K562 (cell line): Measurements from ENCODE around the gene GABARAP. TPM values are rescaled to one million over a fixed set of nuclear protein-coding genes. Genes with fewer than 3 reads are reported as not detected.

Experiments
- ESRRA ChIP-seq: fragments of 450-650 bp; IDR thresholded peaks from 2 replicates; pipeline ENCODE4 v1.6.1; 2014; ENCODE audit warnings: low read depth, mild to moderate bottlenecking, moderate library complexity, borderline replicate concordance
- ETV5 ChIP-seq: sonication (generic); formaldehyde crosslinking; IDR thresholded peaks from 2 replicates; pipeline ENCODE4 v1.4.0; 2020; ENCODE audit warnings: low read depth, mild to moderate bottlenecking, missing genetic modification reagents
- FOXK1 ChIP-seq: sonication (generic); formaldehyde crosslinking; IDR thresholded peaks from 2 replicates; pipeline ENCODE4 v1.8.0; 2022; ENCODE audit warnings: missing genetic modification reagents, mild to moderate bottlenecking, borderline replicate concordance
- HCFC1 ChIP-seq: IDR thresholded peaks from 2 replicates; pipeline ENCODE4 v1.6.1; 2012; ENCODE audit warnings: low read depth, low read length, improper control_type of control experiment
- HDAC3 ChIP-seq: fragments of 450-650 bp; IDR thresholded peaks from 2 replicates; pipeline ENCODE4 v1.6.1; 2018; ENCODE audit warnings: borderline replicate concordance, mild to moderate bottlenecking, moderate library complexity; ENCODE audit not compliant: partially characterized antibody
- JUND ChIP-seq, 2 experiments: IDR thresholded peaks; 2 replicates in 1 of 2; 3 replicates in 1 of 2; pipeline ENCODE4 v1.6.1; 2011; ENCODE audit warnings: borderline replicate concordance in 2 of 2, low read depth in 2 of 2, low read length in 2 of 2, improper control_type of control experiment in 1 of 2, missing biosample characterization in 1 of 2, missing genetic modification characterization in 1 of 2, missing genetic modification reagents in 1 of 2
- MTA3 ChIP-seq: fragments of 450-650 bp; formaldehyde crosslinking; IDR thresholded peaks from 2 replicates; pipeline ENCODE4 v1.6.1; 2017; ENCODE audit warnings: mild to moderate bottlenecking, borderline replicate concordance
- MTF1 ChIP-seq: fragments of 250-450 bp; sonication (Bioruptor Pico); IDR thresholded peaks from 2 replicates; pipeline ENCODE4 v1.9.0; 2021; ENCODE audit warnings: moderate library complexity, mild to moderate bottlenecking, inconsistent platforms, borderline replicate concordance
- NUFIP1 ChIP-seq: fragments of 450-650 bp; IDR thresholded peaks from 2 replicates; pipeline ENCODE4 v1.6.1; 2018; ENCODE audit not compliant: partially characterized antibody
- PHF21A ChIP-seq: fragments of 450-650 bp; IDR thresholded peaks from 2 replicates; pipeline ENCODE4 v1.6.1; 2017; ENCODE audit warnings: low read depth, borderline replicate concordance
- RBM17 ChIP-seq: fragments of 200-400 bp; formaldehyde crosslinking; IDR thresholded peaks from 2 replicates; pipeline ENCODE4 v1.6.1; 2017; ENCODE audit warnings: low read depth, mild to moderate bottlenecking, low read length, borderline replicate concordance
- SMAD1 ChIP-seq: fragments of 150-350 bp; IDR thresholded peaks from 2 replicates; pipeline ENCODE4 v1.6.1; 2014; ENCODE audit warnings: low read length, low read depth; ENCODE audit not compliant: partially characterized antibody
- SMAD3 ChIP-seq: fragments of 450-650 bp; formaldehyde crosslinking; conservative IDR thresholded peaks from 2 replicates; pipeline ENCODE4 v1.4.0; 2020; ENCODE audit warnings: mild to moderate bottlenecking
- SP2 ChIP-seq: IDR thresholded peaks from 2 replicates; pipeline ENCODE4 v1.6.1; 2011; ENCODE audit warnings: mild to moderate bottlenecking, low read depth, low read length, moderate library complexity; ENCODE audit not compliant: poor library complexity, severe bottlenecking; ENCODE audit errors: extremely low read depth
- SRF ChIP-seq, 2 experiments: fragments of 250-450, 450-650 bp in 1 of 2; sonication (Bioruptor Pico) in 1 of 2; sonication (generic) in 1 of 2; formaldehyde crosslinking; IDR thresholded peaks; 2 replicates each; pipeline versions ENCODE4 v1.5.0 to v1.5.1; 2020 to 2022; ENCODE audit warnings: mild to moderate bottlenecking in 1 of 2, missing genetic modification reagents in 1 of 2
- TAF7 ChIP-seq: fragments of 450-650 bp; IDR thresholded peaks from 2 replicates; pipeline ENCODE4 v1.6.1; 2016; ENCODE audit warnings: missing genetic modification characterization, missing compliant biosample characterization
- ZBTB7A ChIP-seq: IDR thresholded peaks from 2 replicates; pipeline ENCODE4 v1.6.1; 2011; ENCODE audit warnings: low read depth, mild to moderate bottlenecking, low read length, moderate library complexity, borderline replicate concordance; ENCODE audit not compliant: control insufficient read depth
- ZBTB8A ChIP-seq: fragments of 450-650 bp; IDR thresholded peaks from 2 replicates; pipeline ENCODE4 v1.6.1; 2018; ENCODE audit warnings: mild to moderate bottlenecking, moderate library complexity; ENCODE audit not compliant: partially characterized antibody
- ZNF134 ChIP-seq: fragments of 250-450 bp; sonication (Bioruptor Pico); conservative IDR thresholded peaks from 2 replicates; pipeline ENCODE4 v1.4.0; 2020
- ZNF41 ChIP-seq: fragments of 250-450 bp; sonication (Bioruptor Pico); conservative IDR thresholded peaks from 2 replicates; pipeline ENCODE4 v1.4.0; 2020; ENCODE audit warnings: mild to moderate bottlenecking
- polyA plus RNA-seq, 8 experiments: library from polyadenylated mRNA; depleted of rRNA in 4 of 8; stranded (reverse) in 5 of 8; unstranded in 3 of 8; fragments of >200 nt; fragmentation: Nextera tagmentation in 2 of 8; fragmentation: Illumina TruSeq in 1 of 8; extraction: Ambion mirVana in 2 of 8; extraction: Trizol in 1 of 8; gene quantifications; 2 replicates each; pipeline versions ENCODE4 v1.2.1 to v1.2.3, GENCODE V29; 2011 to 2014; ENCODE audit warnings: inconsistent platforms in 1 of 8, missing spikeins in 1 of 8
- total RNA-seq, 7 experiments: library from RNA; depleted of rRNA in 6 of 7; stranded (reverse); fragments of >200 nt in 6 of 7; fragmentation: Illumina TruSeq in 2 of 7; extraction: Trizol in 2 of 7; gene quantifications; 2 replicates each; pipeline versions ENCODE4 v1.2.1 to v1.2.3, GENCODE V29; 2011 to 2021; ENCODE audit warnings: low replicate concordance in 1 of 7
- TF ChIP-seq, protein P1 (sequence below): sonication (generic); formaldehyde crosslinking; IDR thresholded peaks from 2 replicates; pipeline ENCODE4 v1.9.0; 2022; ENCODE audit warnings: mild to moderate bottlenecking, missing genetic modification reagents
- TF ChIP-seq, protein P2 (sequence below): fragments of 450-650 bp; conservative IDR thresholded peaks from 2 replicates; pipeline ENCODE4 v1.6.1; 2016; ENCODE audit warnings: missing genetic modification characterization, low read depth, mild to moderate bottlenecking, missing compliant biosample characterization, moderate library complexity
- TF ChIP-seq, protein P3 (sequence below): fragments of 250-450 bp; sonication (Bioruptor Pico); IDR thresholded peaks from 2 replicates; pipeline ENCODE4 v1.9.0; 2021; ENCODE audit warnings: mild to moderate bottlenecking
- TF ChIP-seq, protein P4 (sequence below): fragments of 450-650 bp; IDR thresholded peaks from 2 replicates; pipeline ENCODE4 v1.6.1; 2014; ENCODE audit warnings: low read depth, mild to moderate bottlenecking, moderate library complexity, borderline replicate concordance

GABARAP gene
- total and polyA plus RNA-seq, 9 of the 15 experiments (the other 6 are each of a cell fraction or from before 2014, with no cell fraction given), result 47.5 to 373 (median 152) TPM

DNA sequence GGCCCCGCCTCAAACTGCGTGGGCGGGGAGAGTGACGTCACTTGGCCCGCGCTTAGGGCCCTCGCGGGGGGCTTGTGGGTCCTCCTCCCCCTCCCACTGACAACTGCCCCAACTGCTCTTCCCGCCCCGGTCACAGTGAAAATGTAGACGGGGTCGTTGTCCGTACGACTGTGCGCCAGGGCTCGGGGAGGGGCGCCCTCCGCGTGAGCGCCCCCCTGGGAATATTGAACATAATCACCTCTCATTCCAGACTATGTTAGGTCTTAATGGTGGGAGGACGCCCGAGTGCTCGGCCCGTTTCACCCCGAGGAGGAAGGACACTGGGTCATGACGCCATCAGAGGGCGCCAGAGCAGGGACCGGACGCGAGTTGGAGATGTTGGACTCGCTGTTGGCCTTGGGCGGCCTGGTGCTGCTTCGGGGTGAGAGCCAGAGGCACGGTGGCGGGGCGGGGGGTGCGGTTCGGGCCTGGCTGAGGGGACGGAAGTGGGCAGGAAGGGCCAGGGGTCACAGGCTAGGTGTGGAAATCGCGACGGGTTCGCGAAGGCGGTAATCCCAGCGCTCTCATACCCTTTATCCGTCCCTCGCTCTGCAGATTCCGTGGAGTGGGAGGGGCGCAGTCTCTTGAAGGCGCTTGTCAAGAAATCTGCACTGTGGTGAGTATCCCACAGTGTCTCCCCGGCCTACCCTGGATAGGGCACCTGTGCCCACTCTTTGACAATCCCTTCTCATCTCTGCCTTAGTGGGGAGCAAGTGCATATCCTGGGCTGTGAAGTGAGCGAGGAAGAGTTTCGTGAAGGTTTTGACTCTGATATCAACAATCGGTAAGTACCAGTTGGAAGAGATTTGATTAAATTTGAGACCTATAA lies 10.2 kb upstream of the GABARAP start, which contains the start of gene ELP5 (continued):
- TF ChIP-seq ESRRA, result peak; percentile 93
- TF ChIP-seq RBM17, result no peak
- peak; percentile 54; the same call in 1 of the 2 replicates for TF ChIP-seq MTA3
- peak; percentile 26; the same call in 1 of the 2 replicates for TF ChIP-seq PHF21A
- TF ChIP-seq HDAC3, result no peak
- peak; percentile 73 for TF ChIP-seq HCFC1
- TF ChIP-seq ZNF134 (CRISPR knock-in tag), result no peak
- TF ChIP-seq ZBTB8A, result no peak
- TF ChIP-seq MTF1 (CRISPR knock-in tag), result no peak
- TF ChIP-seq, protein P1, sequence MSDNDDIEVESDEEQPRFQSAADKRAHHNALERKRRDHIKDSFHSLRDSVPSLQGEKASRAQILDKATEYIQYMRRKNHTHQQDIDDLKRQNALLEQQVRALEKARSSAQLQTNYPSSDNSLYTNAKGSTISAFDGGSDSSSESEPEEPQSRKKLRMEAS (CRISPR knock-in tag), result peak; percentile 75
- TF ChIP-seq, protein P2, sequence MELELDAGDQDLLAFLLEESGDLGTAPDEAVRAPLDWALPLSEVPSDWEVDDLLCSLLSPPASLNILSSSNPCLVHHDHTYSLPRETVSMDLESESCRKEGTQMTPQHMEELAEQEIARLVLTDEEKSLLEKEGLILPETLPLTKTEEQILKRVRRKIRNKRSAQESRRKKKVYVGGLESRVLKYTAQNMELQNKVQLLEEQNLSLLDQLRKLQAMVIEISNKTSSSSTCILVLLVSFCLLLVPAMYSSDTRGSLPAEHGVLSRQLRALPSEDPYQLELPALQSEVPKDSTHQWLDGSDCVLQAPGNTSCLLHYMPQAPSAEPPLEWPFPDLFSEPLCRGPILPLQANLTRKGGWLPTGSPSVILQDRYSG, result no peak
- peak; percentile 44 for TF ChIP-seq SMAD1
- TF ChIP-seq, protein P3, sequence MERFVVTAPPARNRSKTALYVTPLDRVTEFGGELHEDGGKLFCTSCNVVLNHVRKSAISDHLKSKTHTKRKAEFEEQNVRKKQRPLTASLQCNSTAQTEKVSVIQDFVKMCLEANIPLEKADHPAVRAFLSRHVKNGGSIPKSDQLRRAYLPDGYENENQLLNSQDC, result no peak
- TF ChIP-seq ZNF41 (CRISPR knock-in tag), result no peak
- TF ChIP-seq ZBTB7A, result peak; percentile 96
- TF ChIP-seq NUFIP1, result no peak
- TF ChIP-seq SRF (CRISPR knock-in tag; IDR thresholded peaks at IDR 0.05), result no peak
- TF ChIP-seq SP2, result no peak
- peak; percentile 84 for TF ChIP-seq JUND (IDR thresholded peaks at IDR 0.05; ENCODE audit: borderline replicate concordance, low read depth, low read length)
- peak; percentile 69; the same call in 2 of the 3 replicates for TF ChIP-seq JUND (tag; IDR thresholded peaks at IDR 0.05; ENCODE audit: borderline replicate concordance, low read depth, low read length)
- TF ChIP-seq TAF7 (tag), result peak; percentile 62
- no peak for TF ChIP-seq FOXK1 (CRISPR knock-in tag)
- TF ChIP-seq SMAD3 (CRISPR knock-in tag), result no peak
- peak; percentile 77 for TF ChIP-seq ETV5 (CRISPR knock-in tag)
- TF ChIP-seq, protein P4, sequence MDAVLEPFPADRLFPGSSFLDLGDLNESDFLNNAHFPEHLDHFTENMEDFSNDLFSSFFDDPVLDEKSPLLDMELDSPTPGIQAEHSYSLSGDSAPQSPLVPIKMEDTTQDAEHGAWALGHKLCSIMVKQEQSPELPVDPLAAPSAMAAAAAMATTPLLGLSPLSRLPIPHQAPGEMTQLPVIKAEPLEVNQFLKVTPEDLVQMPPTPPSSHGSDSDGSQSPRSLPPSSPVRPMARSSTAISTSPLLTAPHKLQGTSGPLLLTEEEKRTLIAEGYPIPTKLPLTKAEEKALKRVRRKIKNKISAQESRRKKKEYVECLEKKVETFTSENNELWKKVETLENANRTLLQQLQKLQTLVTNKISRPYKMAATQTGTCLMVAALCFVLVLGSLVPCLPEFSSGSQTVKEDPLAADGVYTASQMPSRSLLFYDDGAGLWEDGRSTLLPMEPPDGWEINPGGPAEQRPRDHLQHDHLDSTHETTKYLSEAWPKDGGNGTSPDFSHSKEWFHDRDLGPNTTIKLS, result peak; percentile 49
